Sciatic nerve (tissue), 2 donors: ENCODE data around the gene TRPM2. TPM values are rescaled to one million over a fixed set of nuclear protein-coding genes. Genes with fewer than 3 reads are reported as not detected.

ENCODE experiments used
- ATAC-seq: fragments of 200-7000 bp; cut with Tn5 transposase; one replicate; pipeline ENCODE4 v1.9.1; 2020; ENCODE audit warnings: mild to moderate bottlenecking, moderate library complexity
- DNase-seq: peaks from one replicate; pipeline ENCODE4 v3.0.0-alpha.2; 2020; ENCODE audit warnings: low spot score
- intact Hi-C: fragments of 100-400 bp; cut with DNase I; formaldehyde crosslinking; loops from one replicate; pipeline ENCODE4 v1.14.2; 2022
- total RNA-seq: library from RNA; stranded (reverse); fragmentation: NEBNext Ultra II Directional; extraction: Animal tissue kit (Norgen Biotek cat#: 25700); gene quantifications from one replicate; pipeline ENCODE4 v1.2.1, GENCODE V29; 2021
- donor health status: DM: no; HTN: no; CAD: no.
- donor health status: DM: no; HTN: no; CAD: no.

Gene TRPM2
- total RNA-seq, 1 donor from 2014 or later: 9.9 TPM

DNA sequence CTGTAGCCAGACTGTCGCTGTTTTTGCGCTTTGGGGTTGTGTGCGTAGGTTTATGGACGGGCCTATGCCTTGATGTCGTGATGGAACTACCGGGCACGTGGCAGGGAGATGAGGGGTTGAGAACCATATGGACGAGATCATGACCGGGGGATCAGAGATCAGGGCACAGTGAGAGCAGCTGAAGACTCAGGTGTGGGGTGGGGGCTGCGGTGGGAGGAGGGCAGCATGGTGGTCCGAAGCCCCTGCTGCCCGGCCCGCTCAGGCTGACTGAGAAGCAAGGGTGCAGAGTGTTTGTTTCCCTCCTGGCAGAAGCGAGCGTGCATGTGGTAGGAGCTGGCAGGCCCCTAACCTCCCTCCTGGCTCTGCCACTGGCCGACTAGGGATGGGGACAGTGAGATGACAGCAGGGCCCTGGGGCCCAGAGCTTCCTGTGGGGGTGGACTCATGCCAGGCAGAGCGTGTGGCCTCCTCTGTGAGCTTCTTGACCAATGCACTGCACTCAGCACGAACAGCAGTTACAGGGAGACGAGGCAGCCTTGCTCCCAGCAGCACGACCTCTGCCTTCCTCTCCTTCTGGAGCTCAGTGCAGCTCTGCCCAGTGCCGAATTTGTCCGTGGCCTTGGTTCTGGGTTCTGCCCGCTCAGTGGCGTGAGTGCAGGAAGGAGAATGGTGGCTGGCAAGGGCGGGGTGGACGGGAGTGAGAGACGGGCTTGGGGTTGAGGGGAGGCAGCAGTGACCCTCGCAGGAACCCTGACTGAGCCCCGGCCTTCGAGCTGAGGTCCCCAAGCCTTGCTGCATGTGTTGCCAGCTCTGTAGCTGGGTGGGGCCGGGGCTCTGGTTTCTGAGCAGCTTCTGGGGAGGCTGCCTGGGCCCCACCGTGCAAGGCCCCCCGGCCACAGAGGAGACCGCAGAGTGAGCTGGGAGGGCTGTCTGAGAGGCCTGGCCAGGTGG, 79.7 kb downstream of the TRPM2 start:
- DNase-seq (peak; percentile 40), ATAC-seq (no peak)
- intact Hi-C loops: no loop called here

GRCh38 chr21:44433791-44434567, 80.6 kb downstream of the TRPM2 start:
- intact Hi-C loops: no loop called here
- DNase-seq: peak; percentile 50
- ATAC-seq: no peak

DNA sequence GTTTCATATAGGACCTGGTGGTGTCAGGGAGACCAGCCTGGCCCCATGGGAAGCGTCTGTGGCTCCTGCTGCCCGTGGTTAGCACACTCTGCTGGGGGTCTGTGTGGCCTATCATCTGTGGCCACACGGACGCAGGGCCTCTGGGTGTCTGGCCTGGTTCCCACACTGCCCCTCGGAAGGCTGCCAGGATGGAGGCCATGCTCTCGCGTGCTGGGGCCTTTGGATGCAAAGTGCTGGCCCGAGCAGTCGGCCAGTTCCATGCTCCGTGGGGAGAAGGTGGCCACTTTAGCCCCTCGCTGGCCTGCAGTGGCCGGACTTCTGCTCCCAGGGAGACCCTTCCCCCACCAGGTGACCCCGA, 81.1 kb downstream of the TRPM2 start:
- no peak for ATAC-seq
- no peak for DNase-seq
- intact Hi-C loops: no loop called here

DNA sequence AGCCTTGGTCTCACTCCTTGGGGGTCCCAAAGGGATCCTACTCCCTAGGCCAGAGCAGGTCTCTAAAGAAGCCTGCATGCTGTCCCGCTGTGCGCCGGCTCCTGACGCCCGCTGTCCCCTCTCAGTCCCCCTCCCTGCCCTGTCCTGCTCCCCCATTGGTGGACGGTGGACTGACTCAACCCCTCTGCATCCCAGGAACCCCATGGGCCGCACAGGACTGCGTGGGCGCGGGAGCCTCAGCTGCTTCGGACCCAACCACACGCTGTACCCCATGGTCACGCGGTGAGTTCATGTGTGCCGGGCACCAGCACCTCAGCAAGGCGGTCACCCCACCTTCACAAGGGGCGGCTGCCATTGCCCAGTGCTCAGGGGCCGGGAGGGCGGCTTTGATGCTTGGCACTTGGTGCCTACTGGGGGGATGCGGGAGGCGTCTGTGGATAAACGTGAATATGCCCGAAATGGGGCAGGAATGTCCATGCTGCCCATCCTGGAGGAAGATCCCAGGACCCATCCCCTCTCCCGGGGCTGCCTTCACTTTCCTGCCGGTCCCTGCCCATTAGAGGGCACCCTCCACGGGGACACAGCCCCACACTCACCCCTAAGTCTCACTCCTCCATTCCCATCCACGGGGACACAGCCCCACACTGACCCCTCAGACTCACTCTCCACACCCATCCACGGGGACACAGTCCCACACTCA, 81.7 kb downstream of the TRPM2 start:
- intact Hi-C loops: no loop called here
- peak; percentile 48 for DNase-seq
- no peak for ATAC-seq

DNA sequence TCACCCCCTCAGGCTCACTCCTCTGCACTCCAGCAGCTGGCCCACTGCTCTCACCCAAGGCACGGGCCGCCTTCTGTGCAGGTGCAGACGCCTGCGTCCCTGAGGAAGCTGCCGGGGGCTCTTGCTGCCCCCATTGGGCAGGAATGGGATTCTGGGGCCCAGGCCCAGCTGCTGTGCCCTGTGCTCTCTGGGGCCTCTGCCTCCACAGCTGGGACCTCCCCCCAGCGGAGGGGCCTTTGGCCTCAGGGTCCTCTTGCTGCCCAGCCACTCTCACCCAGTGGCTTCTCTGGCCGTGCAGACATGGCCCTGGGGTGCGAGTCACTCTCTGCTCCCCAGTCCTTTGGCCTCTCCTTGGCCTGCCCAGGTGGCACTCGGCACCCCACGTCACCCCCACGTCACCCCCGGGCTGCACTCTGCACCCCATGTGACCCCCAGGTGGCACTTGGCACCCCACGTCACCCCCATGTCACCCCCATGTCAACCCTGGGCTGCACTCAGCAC, 82.7 kb downstream of the TRPM2 start:
- intact Hi-C loops: no loop called here
- DNase-seq (peak; percentile 27), ATAC-seq (no peak)

DNA sequence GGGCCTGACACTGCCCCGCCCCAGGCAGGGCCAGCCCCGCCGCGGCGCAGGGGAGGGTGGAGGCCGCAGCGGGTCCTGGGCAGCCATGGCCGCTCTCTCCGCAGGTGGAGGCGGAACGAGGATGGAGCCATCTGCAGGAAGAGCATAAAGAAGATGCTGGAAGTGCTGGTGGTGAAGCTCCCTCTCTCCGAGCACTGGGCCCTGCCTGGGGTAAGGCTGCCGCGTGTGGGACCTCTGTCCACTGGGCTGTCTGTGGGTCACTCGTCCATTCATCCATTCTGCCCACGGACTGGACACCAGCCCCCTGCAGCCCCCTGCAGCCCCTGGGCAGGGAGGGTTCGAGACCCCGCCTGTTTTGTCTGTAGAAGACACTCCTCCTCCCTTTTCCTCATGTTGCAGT, 83.5 kb downstream of the TRPM2 start:
- intact Hi-C loops: no loop called here
- DNase-seq: peak; percentile 27
- ATAC-seq: no peak

DNA sequence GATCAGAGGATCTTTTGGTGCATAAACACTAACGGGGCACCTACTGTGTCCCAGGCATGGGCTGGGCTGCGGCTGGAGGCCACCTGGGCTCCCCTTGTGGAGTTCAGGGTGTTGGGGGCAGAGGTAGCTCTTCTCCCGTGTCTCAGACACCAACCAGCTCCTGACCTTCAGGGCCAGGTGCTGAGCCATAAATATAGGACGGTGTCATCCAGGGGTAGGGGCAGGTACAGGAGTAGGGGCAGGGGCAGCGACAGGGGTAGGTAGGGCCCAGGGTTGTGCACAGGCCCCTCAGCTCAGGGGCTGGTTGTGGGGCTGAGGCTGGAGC, 83.9 kb downstream of the TRPM2 start:
- no peak for ATAC-seq

GRCh38 chr21:44437696-44438431, 84.4 kb downstream of the TRPM2 start:
- DNase-seq: no peak
- intact Hi-C loops: no loop called here
- ATAC-seq: no peak

More for the DNA sequence above, 83.9 kb downstream of the TRPM2 start:
- intact Hi-C loops: no loop called here
- DNase-seq: no peak

DNA sequence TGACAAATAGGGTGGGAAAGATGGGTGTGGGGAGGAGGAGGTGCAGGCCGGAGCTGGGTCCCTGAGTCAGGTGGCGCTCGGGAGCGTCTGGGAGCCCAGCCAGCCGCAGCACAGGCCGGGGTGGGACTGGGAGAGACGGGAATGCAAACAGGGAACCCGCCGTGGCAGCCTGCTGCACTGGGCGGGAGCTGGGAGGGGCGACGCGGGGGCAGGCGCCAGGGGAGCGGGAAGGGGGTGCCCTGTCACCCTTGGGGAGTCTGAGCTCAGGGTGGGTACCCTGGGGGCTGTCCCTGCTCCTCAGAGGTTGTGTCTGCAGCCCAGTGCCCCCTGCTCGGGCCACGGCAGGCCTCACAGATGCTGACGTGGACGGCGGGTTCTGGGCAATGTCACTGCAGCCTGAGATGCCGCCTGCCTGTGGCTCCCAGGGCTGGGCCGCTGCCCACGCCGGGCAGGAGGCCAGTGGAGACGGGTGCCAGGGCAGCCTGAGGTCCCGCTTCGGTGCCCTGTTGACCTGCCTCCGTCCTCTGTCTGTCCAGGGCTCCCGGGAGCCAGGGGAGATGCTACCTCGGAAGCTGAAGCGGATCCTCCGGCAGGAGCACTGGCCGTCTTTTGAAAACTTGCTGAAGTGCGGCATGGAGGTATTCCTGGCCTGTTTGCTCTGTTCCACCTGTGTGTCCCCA, 85.2 kb downstream of the TRPM2 start:
- no peak for DNase-seq
- intact Hi-C loops: no loop called here
- ATAC-seq: no peak

GRCh38 chr21:44439211-44439600, 85.8 kb downstream of the TRPM2 start:
- no peak for DNase-seq
- intact Hi-C loops: no loop called here
- ATAC-seq: no peak

DNA sequence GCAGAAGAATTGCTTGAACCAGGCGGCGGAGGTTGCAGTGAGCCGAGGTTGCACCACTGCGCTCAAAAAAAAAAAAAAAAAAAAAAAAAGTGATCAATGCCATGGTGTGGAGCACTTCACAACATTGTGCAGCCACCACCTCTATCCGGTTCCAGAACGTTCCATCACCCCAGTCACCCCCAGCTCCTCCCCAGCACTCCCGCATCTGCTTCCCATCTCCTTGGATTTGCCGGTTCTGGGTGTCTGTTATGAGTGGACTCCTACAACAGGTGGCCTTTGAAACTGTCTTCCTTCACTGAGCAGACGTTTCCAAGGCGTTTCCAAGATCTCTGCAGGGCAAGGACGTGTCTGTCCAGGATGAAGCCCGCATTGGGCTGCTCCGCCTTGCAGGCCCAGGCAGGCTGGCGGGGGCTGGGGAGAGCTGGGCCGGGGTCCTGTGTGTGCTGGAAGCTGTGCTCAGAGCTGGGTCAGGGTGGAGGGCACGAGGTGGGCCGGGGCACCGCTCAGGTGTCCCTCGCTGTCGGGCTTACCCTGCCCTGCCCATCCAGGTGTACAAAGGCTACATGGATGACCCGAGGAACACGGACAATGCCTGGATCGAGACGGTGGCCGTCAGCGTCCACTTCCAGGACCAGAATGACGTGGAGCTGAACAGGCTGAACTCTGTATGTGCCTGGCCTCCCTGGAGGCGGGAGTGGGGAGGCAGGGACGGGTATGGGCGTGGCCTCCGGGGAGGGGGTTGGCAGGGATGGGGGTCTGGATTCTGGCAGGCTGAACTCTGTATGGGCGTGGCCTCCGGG, 87.0 kb downstream of the TRPM2 start:
- ATAC-seq: no peak
- intact Hi-C loops: no loop called here
- DNase-seq: no peak

- no peak for ATAC-seq
- DNase-seq: no peak
- intact Hi-C loops: no loop called here
Observed at GRCh38 chr21:44441041-44441400, 87.6 kb downstream of the TRPM2 start.

DNA sequence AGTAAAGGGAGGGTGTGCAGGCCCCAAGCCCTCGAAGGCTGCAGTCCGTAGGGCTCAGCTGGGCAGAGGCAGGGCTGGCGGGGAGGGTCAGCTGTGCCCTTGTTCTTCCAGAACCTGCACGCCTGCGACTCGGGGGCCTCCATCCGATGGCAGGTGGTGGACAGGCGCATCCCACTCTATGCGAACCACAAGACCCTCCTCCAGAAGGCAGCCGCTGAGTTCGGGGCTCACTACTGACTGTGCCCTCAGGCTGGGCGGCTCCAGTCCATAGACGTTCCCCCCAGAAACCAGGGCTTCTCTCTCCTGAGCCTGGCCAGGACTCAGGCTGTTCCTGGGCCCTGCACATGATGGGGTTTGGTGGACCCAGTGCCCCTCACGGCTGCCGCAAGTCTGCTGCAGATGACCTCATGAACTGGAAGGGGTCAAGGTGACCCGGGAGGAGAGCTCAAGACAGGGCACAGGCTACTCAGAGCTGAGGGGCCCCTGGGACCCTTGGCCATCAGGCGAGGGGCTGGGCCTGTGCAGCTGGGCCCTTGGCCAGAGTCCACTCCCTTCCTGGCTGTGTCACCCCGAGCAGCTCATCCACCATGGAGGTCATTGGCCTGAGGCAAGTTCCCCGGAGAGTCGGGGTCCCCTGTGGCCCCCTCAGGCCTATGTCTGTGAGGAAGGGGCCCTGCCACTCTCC, 88.3 kb downstream of the TRPM2 start:
- no peak for DNase-seq
- ATAC-seq: no peak
- intact Hi-C loops: no loop called here

GRCh38 chr21:44442266-44443125, 89.1 kb downstream of the TRPM2 start:
- intact Hi-C loops: no loop called here
- ATAC-seq (no peak), DNase-seq (no peak)

GRCh38 chr21:44443291-44443890, 90.0 kb downstream of the TRPM2 start:
- ATAC-seq (no peak), DNase-seq (no peak)
- intact Hi-C loops: no loop called here

DNA sequence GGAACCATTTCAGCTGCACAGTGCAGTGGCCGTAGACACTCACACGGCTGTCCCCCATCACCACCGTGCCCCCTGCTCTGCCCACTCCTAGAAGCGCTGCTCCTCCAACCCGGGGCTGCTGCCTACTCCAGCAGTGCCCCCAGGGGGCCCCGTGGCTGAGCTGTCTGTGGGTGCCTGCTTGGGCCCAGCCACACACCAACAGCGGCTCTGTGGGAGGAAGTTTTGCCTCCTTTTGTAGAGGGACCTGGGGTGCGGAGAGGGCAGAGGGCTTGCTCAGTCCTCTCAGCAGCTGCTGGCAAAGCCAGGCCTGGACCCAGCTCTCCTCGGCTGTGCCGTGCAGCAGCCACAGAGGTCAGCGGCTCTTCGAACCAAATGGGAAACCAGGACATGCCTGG, 90.5 kb downstream of the TRPM2 start:
- intact Hi-C loops: no loop called here
- ATAC-seq: no peak
- no peak for DNase-seq
